ENCODE measurements around the gene BSND.

DNA sequence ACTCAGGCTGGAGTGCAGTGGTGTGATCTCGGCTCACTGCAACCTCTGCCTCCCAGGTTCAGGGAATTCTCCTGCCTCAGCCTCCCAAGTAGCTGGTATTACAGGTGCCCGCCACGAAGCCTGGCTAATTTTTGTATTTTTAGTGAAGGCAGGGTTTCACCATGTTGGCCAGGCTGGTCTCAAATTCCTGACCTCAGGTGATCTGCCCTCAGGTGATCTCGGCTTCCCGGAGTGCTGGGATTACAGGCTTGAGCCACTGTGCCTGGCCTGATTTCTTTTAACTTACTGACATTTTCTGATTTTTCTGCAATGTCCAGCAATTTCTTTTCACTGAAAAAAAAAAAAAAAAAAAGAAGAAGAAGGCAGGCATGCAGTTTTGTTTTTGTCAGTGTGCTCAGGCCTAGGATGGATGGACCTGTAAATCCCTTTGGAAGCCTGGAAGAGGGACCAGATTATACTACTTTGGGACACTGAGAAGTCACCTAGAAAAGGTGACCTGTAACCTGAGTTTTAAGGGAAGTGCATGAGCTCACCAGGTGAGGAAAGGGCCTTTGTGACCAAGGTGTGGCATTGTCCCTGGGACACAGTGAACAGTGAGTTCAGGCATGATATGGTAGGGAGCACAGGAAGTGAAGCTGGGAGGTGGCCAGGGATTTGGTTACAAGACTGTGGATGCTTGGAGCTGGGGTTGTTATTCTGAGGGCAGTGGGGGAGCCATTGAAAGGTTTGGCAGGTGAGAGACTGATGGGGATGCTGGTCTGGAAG, 21.0 kb upstream of the BSND start:
- TF ChIP-seq, protein P1, sequence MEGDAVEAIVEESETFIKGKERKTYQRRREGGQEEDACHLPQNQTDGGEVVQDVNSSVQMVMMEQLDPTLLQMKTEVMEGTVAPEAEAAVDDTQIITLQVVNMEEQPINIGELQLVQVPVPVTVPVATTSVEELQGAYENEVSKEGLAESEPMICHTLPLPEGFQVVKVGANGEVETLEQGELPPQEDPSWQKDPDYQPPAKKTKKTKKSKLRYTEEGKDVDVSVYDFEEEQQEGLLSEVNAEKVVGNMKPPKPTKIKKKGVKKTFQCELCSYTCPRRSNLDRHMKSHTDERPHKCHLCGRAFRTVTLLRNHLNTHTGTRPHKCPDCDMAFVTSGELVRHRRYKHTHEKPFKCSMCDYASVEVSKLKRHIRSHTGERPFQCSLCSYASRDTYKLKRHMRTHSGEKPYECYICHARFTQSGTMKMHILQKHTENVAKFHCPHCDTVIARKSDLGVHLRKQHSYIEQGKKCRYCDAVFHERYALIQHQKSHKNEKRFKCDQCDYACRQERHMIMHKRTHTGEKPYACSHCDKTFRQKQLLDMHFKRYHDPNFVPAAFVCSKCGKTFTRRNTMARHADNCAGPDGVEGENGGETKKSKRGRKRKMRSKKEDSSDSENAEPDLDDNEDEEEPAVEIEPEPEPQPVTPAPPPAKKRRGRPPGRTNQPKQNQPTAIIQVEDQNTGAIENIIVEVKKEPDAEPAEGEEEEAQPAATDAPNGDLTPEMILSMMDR (optimal IDR thresholded peaks at IDR 0.05 in 1 of 3, IDR thresholded peaks at IDR 0.05 in 1 of 3, conservative IDR thresholded peaks at IDR 0.05 in 1 of 3; ENCODE audit: extremely low read depth in 1 of 3, insufficient read depth in 2 of 3, low read length in 3 of 3) = no peak
- TF ChIP-seq EZH2 (IDR thresholded peaks at IDR 0.05; ENCODE audit: low read length) = no peak
